HG03095 (cell line): Measurements from ENCODE around the gene EIF2S2.

Experiments
- ATAC-seq: cut with Tn5 transposase; IDR thresholded peaks from one replicate; pipeline ENCODE4 v1.9.1; 2021; ENCODE audit warnings: moderate library complexity; ENCODE audit not compliant: unreplicated experiment

EIF2S2 gene

GRCh38 chr20:34089655-34090345, 22.2 kb downstream of the EIF2S2 start:
- ATAC-seq = no peak

GRCh38 chr20:34089175-34089479, 22.9 kb downstream of the EIF2S2 start:
- ATAC-seq = no peak

- no peak for ATAC-seq
Measured at GRCh38 chr20:34088305-34089174, 23.5 kb downstream of the EIF2S2 start.

GRCh38 chr20:34085544-34086040, 26.5 kb downstream of the EIF2S2 start:
- ATAC-seq = no peak

- no peak for ATAC-seq
Measured at GRCh38 chr20:34084227-34084923, 27.7 kb downstream of the EIF2S2 start.

GRCh38 chr20:34083781-34084180, 28.3 kb downstream of the EIF2S2 start:
- no peak for ATAC-seq

GRCh38 chr20:34083137-34083536, 28.9 kb downstream of the EIF2S2 start:
- ATAC-seq = no peak

- no peak for ATAC-seq
Measured at GRCh38 chr20:34082232-34082887, 29.7 kb downstream of the EIF2S2 start.

GRCh38 chr20:34079818-34080217, 32.2 kb downstream of the EIF2S2 start:
- ATAC-seq = no peak

- no peak for ATAC-seq
Measured at GRCh38 chr20:34078540-34078939, 33.5 kb downstream of the EIF2S2 start.

GRCh38 chr20:34076952-34077351, 35.1 kb downstream of the EIF2S2 start:
- ATAC-seq = no peak

GRCh38 chr20:34075647-34076046, 36.4 kb downstream of the EIF2S2 start:
- ATAC-seq = no peak

GRCh38 chr20:34074101-34074760, 37.8 kb downstream of the EIF2S2 start:
- ATAC-seq = no peak

GRCh38 chr20:34072778-34073177, 39.3 kb downstream of the EIF2S2 start:
- ATAC-seq = no peak

GRCh38 chr20:34072076-34072475, 40.0 kb downstream of the EIF2S2 start:
- no peak for ATAC-seq

- no peak for ATAC-seq
Measured at GRCh38 chr20:34070859-34071258, 41.2 kb downstream of the EIF2S2 start.

- ATAC-seq = no peak
Measured at GRCh38 chr20:34070079-34070439, 42.0 kb downstream of the EIF2S2 start.

GRCh38 chr20:34069341-34070078, 42.5 kb downstream of the EIF2S2 start:
- ATAC-seq = no peak

GRCh38 chr20:34068001-34068400, 44.0 kb downstream of the EIF2S2 start:
- ATAC-seq = no peak

- ATAC-seq = no peak
Measured at GRCh38 chr20:34066476-34067090, 45.5 kb downstream of the EIF2S2 start.
